ENCODE data around the gene LRMDA. TPM values are rescaled to one million over a fixed set of nuclear protein-coding genes. Genes with fewer than 3 reads are reported as not detected.

The LRMDA gene
- total RNA-seq, 4 donors from 2014 or later = 2.2 to 7.8 (median 4.5) TPM

DNA sequence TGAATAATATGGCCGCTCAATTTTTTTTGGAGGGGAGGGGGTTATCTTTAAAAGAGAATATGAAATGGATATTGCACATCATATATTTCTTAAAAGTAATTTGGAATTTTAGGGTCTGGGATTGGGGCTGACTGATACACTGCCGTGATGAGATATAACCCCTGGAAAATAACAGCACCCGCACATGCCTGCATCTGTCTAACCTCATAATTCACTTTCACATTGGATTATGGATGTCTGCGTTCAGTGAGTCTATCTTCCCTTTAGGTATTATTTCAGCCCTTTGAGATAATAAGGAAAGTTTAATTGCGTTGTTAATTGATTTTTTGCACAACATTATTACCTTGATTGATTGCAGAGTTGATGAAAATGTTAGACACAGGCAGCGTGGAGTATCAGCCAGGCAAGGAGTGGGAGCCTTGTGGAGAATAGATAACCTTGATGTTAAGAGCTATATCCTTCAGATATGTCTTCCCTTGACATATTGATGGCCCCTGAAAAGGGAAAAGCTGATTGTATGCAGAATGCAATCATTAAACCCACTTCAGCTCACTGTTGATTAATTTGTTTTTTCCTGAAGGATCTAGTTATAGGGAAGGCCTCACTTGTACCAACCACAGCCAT lies 1111.0 kb downstream of the LRMDA start:
- no peak for DNase-seq
- no peaks in the 10 kb centered on the region for H3K27me3 ChIP-seq
- H3K36me3 ChIP-seq = no peaks in the 10 kb centered on the region
- WGBS, 2 donors (ENCODE audit: low coverage in 1 of 2) = 90 to 91% methylated on average over 6 of the region's 6 CpGs
- no peaks in the 10 kb centered on the region for H3K9me3 ChIP-seq
- in situ Hi-C loops (cut with MboI; ENCODE audit: low pct_ligation_motif_present in 1 of 4, low pct_unique_long_range_greater_than_20kb in 1 of 4, low sequenced_read_pairs in 3 of 4) (no loop called here), intact Hi-C loops (cut with DNase I; ENCODE audit: low total_unique reads) (no loop called here)
- TF ChIP-seq POLR2AphosphoS5 (IDR thresholded peaks at IDR 0.05) (no peak), EP300 (IDR thresholded peaks at IDR 0.05; ENCODE audit: low read depth) (no peak), POLR2A (IDR thresholded peaks at IDR 0.05) (no peak)
- TF ChIP-seq, protein P1, sequence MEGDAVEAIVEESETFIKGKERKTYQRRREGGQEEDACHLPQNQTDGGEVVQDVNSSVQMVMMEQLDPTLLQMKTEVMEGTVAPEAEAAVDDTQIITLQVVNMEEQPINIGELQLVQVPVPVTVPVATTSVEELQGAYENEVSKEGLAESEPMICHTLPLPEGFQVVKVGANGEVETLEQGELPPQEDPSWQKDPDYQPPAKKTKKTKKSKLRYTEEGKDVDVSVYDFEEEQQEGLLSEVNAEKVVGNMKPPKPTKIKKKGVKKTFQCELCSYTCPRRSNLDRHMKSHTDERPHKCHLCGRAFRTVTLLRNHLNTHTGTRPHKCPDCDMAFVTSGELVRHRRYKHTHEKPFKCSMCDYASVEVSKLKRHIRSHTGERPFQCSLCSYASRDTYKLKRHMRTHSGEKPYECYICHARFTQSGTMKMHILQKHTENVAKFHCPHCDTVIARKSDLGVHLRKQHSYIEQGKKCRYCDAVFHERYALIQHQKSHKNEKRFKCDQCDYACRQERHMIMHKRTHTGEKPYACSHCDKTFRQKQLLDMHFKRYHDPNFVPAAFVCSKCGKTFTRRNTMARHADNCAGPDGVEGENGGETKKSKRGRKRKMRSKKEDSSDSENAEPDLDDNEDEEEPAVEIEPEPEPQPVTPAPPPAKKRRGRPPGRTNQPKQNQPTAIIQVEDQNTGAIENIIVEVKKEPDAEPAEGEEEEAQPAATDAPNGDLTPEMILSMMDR (IDR thresholded peaks at IDR 0.05) = no peak
- H3K4me1 ChIP-seq = peaks cover 0 to 7% (median 0%) of the 10 kb centered on the region in 4 donors
- no peak overlapping the region for H3K4me3 ChIP-seq
- H3K27ac ChIP-seq = no peak overlapping the region

DNA sequence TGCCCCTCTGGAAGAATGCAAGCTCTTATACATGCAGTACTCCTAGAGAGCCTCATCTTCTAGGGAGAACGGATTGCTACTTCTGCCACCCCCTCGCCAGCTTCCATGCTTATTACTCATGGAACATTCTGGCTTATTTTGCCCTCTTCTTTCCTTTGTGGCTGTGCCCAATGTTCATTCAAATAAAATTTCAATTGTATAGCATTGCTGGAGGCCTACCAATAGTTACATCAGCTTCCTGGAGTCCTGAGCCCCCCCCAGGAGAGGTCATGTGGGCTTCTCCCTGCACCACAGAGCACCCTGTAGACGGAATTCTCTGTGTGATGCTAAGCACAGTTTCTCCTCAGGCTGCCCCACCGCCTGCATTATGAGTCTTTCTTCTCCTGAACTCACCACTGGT lies 1112.2 kb downstream of the LRMDA start:
- 77% methylated on average over 4 of the region's 4 CpGs; no CpG with 5 or more reads in 1 of the 2 donors for WGBS, 2 donors (ENCODE audit: low coverage in 1 of 2)
- in situ Hi-C loops (cut with MboI; ENCODE audit: low pct_ligation_motif_present in 1 of 4, low pct_unique_long_range_greater_than_20kb in 1 of 4, low sequenced_read_pairs in 3 of 4) = no loop called here

DNA sequence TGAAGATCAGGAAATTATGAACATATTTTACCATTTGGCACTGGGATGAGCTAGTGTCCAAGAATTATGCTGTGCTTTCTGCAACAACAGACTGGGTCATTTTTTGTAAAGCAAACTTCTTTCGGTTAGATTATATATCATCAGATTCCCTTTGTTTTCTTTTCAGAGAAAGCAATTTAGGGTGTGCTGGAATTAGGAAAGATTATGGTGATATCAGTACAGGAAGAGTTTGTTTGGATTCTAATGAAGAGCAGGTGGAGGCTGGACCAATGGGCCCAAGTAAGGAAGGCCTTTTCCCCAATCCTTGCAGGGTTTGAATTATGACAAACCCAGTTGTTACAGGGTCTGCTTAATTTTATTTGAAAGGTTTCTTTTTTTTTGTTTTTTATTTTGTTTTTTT lies 1113.4 kb downstream of the LRMDA start:
- H3K36me3 ChIP-seq = no peaks in the 10 kb centered on the region
- WGBS, 2 donors (ENCODE audit: low coverage in 1 of 2) = 20 to 78% methylated on average over 1 of the region's 1 CpG
- in situ Hi-C loops (cut with MboI; ENCODE audit: low pct_ligation_motif_present in 1 of 4, low pct_unique_long_range_greater_than_20kb in 1 of 4, low sequenced_read_pairs in 3 of 4) (no loop called here), intact Hi-C loops (cut with DNase I; ENCODE audit: low total_unique reads) (no loop called here)
- H3K27me3 ChIP-seq = no peaks in the 10 kb centered on the region
- TF ChIP-seq POLR2A (IDR thresholded peaks at IDR 0.05) = no peak
- TF ChIP-seq EP300 (IDR thresholded peaks at IDR 0.05; ENCODE audit: low read depth) = no peak
- no peak for TF ChIP-seq POLR2AphosphoS5 (IDR thresholded peaks at IDR 0.05)
- TF ChIP-seq, protein P1 (IDR thresholded peaks at IDR 0.05) = no peak
- no peak overlapping the region for H3K27ac ChIP-seq
- H3K4me1 ChIP-seq = peaks cover 0 to 15% (median 0%) of the 10 kb centered on the region in 4 donors
- H3K4me3 ChIP-seq = no peak overlapping the region
- DNase-seq = no peak
- no peaks in the 10 kb centered on the region for H3K9me3 ChIP-seq

More for the DNA sequence above, 1112.2 kb downstream of the LRMDA start:
- Histone ChIP-seq H3K4me3 (no peak overlapping the region), H3K4me1 (peaks cover 0 to 10% (median 0%) of the 10 kb centered on the region in 4 donors), H3K27ac (no peak overlapping the region), H3K36me3 (no peaks in the 10 kb centered on the region), H3K27me3 (no peaks in the 10 kb centered on the region), H3K9me3 (no peaks in the 10 kb centered on the region)
- no peak for TF ChIP-seq EP300 (IDR thresholded peaks at IDR 0.05; ENCODE audit: low read depth)
- TF ChIP-seq, protein P1 (IDR thresholded peaks at IDR 0.05) = no peak
- no peak for TF ChIP-seq POLR2AphosphoS5 (IDR thresholded peaks at IDR 0.05)
- no peak for TF ChIP-seq POLR2A (IDR thresholded peaks at IDR 0.05)
- DNase-seq = no peak
- intact Hi-C loops (cut with DNase I; ENCODE audit: low total_unique reads) = no loop called here

DNA sequence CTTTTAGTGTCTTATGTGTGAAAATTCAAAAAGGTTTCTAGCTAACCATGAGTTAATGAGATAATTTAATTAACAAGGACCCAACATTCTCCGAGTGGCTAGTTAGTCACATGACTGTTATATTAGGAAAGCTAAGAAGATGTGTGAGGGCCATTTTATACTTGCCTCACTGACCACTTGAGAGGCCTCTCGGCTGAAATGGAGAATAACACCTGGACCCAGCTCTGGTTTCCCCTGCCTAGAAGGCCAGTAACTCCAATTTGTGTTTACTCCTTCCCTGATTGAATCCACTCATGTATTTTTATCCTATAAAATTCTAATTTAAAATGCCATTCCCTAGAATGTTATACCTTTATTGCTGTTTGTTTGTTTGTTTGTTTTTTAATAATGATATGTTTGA lies 1115.0 kb downstream of the LRMDA start:
- whole genome bisulfite sequencing, 2 donors (ENCODE audit: low coverage in 1 of 2) = 69 to 83% methylated on average over 2 of the region's 2 CpGs
- in situ Hi-C loops (cut with MboI; ENCODE audit: low pct_ligation_motif_present in 1 of 4, low pct_unique_long_range_greater_than_20kb in 1 of 4, low sequenced_read_pairs in 3 of 4) (no loop called here), intact Hi-C loops (cut with DNase I; ENCODE audit: low total_unique reads) (no loop called here)
- H3K27ac ChIP-seq = no peak overlapping the region
- peaks cover 0 to 24% (median 4%) of the 10 kb centered on the region in 4 donors for H3K4me1 ChIP-seq
- TF ChIP-seq EP300 (IDR thresholded peaks at IDR 0.05; ENCODE audit: low read depth) (no peak), POLR2A (IDR thresholded peaks at IDR 0.05) (no peak), POLR2AphosphoS5 (IDR thresholded peaks at IDR 0.05) (no peak)
- TF ChIP-seq, protein P1 (IDR thresholded peaks at IDR 0.05) = no peak
- H3K36me3 ChIP-seq = no peaks in the 10 kb centered on the region
- no peaks in the 10 kb centered on the region for H3K9me3 ChIP-seq
- H3K27me3 ChIP-seq = no peaks in the 10 kb centered on the region
- DNase-seq = no peak
- no peak overlapping the region for H3K4me3 ChIP-seq

Measured in transverse colon (tissue), 4 donors.